NCI-H2081 treated with DMSO at 0.1 percent for 48 hours (cell line): Measurements from ENCODE around the gene HRH2.
"Not testable (repeated sequence)": the region's sequence is repeated elsewhere in the genome, so short reads cannot be mapped to it uniquely, and the experiment has no call there.

ENCODE experiments used
- DNase-seq: peaks from one replicate; lab custom pipeline; 2025; lab: John Stamatoyannopoulos, UW

The HRH2 gene

DNA sequence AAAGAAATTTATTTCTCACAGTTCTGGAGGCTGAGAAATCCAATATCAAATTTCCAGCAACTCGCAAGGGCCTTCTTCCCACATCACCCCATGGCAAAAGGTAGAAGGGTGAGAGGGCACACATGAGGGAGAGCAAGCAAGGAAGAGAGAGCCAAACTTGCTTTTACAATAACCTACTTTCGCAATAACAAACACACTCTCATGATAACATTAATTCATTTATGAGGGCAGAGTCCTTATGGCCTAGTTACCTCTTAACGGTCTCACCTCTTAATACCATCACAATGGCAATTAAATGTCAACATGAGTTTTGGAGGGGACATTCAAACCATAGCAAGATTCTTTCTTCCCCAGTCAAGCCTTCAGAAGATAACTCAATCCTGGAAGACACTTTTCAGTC, 11.6 kb upstream of the HRH2 start:
- no peak for DNase-seq

DNA sequence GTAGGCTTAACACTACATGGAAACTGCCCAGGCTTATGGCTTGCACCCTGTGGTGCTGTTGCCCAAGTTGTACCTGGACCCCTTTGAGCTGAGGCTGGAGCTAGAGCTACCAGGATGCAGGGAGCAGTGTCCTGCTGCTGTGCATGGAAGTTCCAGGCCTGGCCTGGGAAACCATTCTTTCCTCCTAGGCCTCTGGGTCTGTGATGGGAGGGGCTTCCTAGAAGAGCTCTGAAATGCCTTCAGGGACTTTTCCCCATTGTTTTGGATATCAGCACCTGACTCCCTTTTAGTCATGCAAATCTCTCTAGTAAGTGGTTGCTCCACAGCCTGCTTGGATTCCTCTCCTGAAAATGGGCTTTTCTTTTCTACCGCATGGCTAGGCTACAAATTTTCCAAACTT, 7.9 kb upstream of the HRH2 start:
- DNase-seq, result no peak

DNA sequence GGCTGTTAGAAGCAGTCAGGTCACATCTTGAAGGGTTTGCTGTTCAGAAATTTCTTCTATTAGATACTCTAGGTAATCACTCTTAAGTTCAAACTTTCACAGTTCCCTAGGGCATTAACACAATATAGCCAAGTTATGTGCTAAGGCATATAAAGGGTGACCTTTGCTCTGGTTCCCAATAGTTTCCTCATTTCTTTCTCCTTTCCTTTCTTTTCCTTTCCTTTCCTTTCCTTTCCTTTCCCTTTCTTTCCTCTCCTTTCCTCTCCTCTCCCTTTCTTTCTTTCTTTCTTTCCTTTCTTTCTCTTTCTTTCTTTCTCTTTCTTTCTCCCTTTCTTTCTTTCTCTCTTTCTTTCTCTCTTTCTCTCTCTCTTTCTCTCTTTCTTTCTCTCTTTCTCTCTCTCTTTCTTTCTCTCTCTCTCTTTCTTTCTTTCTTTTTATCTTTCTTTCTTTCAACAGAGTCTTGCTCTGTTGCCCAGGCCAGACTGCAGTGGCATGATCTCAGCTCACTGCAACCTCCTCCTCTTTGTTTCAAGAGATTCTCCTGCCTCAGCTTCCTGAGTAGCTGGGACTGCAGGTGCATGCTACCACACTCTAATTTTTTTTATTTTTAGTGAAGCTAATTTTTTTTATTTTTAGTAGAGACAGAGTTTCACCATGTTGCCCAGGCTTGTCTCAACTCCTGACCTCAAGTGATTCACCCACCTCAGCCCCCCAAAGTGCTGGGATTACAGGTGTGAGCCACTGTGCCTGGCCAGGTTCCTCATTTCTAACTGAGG, 7.3 kb upstream of the HRH2 start:
- DNase-seq, result not testable (repeated sequence)

DNA sequence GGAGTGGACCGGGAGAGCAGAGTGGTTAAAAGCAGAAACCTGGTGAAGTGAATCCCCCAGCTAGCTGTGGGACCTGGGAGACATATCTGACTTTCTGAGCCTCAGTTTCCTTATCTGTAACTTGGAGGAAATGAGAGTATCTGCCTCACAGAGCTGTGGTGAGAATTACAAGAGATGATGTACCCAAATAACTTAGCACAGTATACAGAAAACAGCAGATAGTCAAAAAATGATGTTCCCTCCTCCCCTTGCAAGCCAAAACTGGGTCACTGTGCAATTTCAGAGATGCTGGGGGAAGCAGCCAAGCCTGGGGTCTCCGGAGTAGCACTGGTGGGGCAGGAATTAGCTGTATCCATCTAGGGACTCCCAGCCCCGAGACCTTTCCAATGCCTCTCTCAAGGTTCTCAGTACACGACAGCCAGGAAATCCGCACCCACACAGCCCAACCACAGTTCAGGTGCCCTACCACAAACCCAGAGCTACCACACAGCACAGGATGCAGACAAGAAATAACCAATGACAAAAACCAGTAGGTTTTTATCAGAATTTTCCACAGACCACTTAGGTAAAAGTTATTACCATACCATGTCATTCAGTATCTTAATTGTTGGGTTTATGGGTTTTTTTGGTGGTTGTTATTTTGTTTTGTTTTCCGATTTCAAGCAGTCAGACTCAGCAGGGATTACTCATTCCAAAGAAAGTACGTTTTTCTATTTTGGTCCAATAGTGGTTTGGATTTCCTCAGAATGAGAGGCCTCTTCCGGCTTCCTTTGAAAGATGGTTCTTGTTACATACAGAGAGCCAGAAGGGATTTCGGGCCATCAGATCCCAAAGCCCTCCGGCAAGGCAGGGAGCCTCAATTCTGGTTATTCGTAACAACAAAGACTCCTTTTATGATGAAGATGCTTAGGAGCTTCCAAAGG, 4.9 kb upstream of the HRH2 start:
- DNase-seq, result no peak

DNA sequence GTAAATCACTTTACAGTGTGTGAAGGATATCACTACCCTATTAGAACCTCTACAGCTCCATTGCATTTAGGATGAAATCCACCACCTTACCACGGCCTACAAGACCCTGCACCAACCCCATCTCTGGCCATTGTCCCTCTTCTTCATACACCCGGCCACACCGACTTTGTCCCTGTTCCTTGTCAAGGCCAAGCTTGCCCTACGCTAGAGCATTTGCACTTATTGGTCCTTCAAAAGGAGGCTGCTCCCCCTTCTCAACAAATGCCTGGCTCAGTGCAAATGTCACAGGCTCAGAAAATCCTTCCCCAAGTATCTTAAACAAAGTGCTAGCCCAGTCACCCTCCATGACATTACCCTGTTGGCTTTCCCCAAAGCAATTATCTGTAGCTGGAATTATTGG, 4.1 kb upstream of the HRH2 start:
- no peak for DNase-seq

DNA sequence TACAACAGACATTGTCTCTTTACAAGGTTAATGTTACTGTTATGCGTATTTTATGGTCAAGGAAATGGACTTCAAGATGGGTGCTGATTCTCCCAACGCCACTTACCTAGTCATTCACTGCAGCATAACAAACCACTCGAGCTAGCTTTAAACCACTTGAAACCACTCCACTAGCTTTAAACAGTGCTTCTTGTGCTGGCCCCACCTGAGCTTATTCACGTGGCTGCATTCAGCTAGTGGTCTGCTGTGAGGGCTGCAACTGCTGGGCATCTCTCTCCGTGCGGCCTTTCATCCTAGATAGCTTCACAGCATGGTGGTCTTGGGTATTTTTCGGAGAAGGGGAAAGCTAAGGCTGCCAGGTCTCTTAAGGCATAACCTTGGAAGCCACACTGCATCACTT, 3.5 kb upstream of the HRH2 start:
- DNase-seq, result no peak

DNA sequence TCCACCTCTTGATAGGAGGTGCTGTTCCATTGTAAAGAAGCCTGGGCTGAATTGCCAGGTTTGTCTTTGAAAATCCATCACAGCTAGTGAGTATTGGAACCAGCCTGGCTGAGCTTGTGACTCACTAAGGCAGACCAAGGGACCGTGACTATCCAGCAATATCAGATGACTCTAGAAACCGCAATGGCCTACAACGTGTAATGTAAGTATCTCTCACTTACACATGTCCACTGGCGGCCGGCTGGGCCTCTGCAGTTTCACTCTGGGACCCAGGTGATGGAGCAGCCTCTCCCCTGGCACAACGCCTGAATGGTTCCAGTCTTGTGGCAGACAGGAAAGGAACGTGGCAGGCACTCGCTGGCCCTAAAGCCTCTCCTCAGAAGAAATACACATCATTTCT, 3.1 kb upstream of the HRH2 start:
- no peak for DNase-seq

DNA sequence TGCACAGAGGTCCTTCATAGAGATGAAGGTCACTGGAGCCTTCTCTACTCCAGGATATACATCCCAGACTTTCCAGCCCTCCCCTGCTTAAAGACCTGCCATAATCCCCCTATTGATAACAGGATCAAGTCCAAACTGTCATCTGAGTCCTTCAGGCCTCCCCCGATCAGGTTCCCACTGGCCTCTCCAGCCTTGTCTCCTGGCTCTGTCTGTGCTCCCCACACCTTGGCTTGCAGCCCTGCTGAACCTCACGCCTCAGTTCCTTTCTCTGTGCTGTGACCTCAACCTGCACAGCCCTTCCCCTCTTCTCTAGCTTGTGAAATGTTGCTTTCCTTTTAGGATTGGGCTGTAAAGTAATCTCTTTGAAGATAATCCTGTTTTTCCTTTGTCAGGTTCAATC, 2.5 kb upstream of the HRH2 start:
- DNase-seq, result no peak

DNA sequence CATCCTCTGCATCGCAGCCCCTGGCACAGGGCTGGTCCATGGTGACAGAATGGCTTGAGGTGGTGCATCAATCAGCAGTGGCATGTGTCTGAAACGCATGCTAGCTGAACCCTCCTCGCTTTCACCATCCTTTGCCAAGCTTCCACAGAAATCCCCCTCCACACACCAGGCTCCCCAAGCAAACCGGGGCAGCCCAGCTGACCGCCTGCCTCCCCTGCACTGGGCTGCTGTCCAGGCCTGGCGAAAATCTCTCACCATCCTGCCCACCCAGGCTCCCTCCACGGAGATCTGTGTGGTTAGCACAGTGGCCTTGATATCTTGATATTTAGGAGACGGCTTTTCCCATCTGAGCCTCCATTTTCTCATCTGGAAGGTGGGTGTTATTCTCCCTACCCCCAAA, 905 bp upstream of the HRH2 start:
- no peak for DNase-seq

DNA sequence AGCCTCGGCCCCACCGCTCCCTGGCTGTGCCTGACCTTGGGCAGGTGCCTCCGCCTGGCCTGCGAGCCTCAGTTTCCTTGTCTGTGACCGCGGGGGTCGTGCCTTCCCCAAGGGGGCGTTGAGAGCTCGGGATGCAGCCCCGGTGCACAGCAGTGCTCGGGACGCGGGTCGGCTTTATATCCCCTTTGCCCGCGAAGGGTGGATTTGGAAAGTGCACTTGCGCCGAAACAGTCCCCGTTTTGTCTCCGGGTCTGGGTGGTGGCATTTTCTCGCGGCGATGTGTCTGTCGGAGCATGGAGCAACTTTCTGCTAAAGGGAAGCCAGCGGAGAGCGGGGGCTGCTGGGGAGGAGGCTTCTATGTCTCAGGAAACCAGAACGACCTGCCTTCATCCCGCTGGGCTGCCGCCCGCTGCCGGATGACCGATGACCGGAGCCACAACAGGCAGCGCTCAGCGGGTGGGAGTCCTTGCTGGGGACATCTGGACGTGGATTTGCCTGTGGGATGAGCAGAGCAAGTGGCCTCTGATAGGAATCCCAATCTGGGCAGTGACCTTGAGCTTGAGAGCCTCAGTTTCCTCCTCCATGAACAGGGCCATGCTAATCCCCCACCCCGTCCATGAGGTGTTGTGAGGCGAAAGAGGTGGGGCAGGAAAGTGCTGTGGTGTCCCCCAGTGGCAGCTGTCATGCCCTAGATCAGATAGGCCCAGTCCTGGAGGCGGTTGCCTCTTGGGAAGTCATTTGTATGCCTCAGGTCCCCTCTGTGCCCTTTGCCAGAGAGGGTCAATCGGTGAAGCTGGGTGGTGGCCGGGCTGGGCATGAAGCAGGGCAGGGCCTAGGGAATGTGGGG, 651 bp downstream of the HRH2 start:
- no peak for DNase-seq

DNA sequence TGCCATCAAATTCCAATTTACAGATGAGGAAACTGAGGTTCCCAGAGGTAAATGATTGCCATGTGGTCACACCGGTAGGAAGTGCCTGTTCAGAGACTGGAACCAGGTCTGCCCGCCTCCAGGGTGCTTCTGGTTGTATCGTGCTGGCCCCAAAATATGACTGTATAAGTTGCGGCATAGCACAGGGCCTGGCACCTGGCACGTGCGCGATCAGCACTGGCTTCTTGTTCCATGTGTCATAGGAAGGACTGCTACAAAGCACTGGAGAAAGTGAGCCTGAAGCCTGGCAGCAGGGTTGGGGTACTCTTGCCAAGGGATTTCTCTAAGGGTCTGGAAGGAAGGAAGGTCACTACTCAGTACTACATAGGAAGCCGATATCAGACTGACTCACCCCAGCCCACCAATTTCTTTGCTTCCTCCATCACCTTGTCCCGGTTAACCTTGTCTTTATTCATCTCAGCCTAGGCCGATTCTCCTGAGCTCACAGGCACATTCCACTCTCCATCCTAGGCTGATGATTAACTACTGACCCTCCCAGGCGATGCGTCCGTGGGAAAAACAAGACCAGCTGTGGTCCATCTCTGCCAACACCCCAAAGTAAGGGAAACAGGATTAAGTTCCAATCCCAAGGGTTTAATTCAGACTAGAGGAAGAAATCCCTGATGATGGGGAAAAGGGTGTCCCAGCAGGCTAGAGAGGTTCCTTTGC, 1.8 kb downstream of the HRH2 start:
- DNase-seq, result no peak

DNA sequence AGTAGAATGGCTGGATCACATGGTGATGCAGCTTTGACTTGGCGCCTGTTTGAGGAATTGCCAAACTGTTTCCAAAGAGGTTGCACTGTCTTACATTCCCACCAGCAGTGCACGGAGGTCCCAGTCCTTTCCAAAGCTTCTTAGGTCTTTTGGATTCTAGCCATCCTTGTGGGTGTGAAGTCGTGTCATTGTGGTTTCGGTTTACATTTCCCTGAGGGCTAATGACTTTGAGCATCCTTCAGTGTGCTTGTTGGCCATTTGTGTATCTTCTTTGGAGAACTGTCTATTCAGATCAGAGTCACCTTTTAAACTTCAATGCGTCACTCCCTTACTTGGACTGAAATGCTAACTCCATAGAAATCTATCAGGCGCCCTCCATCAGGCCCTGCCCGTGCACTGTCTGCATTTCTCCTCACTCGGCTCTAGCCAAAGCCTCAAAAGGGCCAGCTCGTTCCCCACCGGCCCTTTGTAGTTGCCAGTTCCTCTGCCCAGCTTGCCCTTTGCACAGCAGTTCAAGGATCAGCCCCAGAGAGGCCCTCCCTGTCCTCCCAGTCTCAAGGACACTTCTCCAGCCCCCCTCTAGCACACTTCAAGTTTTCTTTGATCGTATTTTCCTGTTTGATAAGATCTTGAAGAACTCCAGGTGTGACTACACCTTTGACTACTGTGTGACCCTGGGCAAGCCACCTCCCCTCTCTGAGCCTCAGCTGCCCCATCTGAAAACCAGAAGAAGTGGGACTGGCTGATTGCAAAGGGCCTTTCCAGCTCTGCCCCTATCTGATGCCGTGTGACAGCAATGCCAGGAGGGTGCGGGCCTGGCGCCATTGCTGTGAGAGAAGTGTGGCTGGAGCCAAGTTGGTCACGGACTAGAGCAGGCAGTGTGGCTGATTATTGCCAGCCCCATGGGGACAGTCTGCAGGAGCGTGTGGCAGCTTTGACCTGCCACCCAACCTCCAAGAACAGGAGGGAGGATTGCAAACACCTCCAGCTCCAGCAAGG, 5.6 kb downstream of the HRH2 start:
- DNase-seq, result no peak

DNA sequence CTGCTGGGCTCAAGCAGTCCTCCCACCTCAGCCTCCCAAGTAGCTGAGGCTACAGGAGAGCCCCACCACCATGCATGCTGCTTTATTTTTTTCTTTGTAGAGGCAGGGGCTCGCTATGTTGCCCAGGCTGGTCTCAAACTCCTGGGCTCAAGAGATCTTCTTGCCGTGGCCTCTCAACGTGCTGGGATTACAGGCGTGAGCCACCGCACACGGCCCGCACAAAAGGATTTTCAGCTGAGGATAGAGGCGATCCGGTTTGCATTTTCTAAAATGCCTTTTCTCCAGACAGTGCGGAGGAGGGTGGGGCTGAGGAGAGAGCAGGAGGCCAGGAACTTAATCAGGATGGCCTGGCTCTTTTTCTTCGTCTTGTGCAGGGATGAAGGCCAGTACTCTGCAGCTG, 6.9 kb downstream of the HRH2 start:
- no peak for DNase-seq

DNA sequence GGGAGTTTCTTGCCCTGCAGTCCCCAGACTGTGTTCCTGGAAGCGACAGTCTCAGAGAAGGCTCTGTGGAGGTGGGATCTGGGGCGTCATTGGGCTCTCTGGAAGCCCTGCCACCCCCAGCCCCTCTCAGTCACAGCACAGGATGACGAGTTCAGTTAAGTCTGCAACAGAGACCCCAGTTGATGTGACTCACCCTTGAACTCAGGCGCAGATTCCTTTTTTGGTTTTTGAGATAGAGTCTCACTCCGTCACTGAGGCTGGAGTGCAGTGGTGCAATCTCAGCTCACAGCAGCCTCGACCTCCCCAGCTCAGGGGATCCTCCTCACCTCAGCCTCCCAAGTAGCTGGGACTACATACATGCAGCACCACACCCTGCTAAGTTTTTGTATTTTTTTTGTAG, 8.3 kb downstream of the HRH2 start:
- DNase-seq, result no peak

DNA sequence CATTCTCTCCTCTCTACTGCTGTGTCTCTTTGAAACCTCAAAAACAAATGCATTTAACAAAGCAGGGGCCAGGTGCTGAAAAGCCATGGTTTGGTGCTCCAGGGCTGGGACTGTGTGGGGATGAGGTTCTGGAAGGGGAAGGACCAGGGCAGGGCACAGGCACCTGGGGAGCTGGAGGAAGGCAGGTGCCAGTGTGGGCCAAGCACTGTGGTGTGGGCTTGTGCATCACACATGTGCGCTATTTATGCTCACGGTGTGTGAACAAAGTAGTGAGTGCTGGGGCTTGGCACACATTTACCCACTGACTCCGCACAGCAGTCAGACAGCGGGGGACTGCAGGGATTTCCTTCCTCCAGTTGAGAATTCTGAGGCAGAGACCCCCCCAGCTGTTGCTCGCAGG, 10.1 kb downstream of the HRH2 start:
- no peak for DNase-seq

DNA sequence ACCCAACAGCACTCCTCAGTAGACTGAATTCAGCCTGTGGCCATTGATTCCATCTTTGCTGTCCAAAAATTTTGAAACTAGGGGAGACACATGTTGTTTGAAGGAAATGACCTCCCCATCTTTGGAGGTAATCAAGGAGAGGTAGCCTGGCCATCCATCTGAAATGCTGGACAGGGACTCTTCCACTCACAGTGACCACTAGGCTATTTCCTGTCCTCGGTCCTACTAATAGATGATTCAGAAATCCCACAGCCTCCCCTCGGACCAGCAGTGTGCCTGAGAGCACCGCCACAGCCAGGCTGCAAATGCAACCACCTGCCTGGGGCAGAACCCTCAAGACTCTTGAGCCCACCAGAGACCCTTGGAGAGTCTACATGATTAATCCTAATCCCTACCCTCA, 12.5 kb downstream of the HRH2 start:
- no peak for DNase-seq

DNA sequence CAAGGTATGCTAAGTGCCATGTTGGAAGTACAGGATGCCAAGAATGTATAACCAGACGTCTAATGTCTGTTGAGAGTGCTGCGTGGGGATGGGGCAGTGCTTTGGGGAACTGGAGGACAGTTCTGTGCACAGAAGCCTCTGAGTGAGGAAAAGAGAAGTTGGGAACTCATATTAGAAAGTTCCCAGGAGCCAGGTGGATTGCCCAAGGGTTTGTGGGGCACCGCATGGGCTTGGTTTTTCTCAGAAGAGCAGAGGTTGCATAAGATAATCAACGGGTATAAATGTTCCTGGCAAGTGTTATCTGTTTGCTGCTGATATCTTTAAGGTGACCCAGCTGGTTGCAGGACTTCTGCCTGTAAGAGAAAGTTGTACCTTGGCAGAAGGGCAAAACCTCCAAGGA, 13.1 kb downstream of the HRH2 start:
- DNase-seq, result no peak

DNA sequence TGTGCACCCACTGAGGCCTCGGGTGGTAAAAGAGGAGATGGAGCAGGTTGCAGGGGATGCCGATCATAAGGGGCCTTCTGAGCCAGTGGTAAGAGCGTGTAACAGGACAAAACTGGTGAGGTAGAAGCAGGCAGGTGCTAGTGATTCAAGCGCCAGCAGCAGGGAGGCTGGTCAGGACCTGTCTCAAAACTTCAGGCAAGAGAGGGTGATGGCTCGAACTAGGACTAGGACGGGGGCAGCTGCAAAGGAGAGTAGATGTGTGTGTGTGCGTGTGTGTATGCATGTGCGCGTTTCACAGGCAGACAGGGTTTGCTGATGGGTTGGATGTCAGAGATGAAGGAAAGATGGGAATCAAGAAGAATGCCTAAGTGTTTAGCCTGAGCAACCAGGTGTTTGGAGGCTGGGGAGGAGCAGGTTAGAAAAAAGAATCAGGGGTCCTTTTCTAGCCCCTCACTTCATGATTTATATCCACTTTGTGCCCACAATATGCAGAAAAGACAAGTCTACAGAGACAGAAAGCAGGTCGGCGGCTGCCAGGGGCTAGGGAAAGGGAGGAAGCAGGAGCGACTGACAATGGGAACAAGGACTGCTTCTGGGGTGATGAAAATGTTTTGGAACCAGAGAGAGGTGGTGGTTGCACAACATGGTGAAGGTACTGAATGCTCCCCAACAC, 15.2 kb downstream of the HRH2 start:
- no peak for DNase-seq

DNA sequence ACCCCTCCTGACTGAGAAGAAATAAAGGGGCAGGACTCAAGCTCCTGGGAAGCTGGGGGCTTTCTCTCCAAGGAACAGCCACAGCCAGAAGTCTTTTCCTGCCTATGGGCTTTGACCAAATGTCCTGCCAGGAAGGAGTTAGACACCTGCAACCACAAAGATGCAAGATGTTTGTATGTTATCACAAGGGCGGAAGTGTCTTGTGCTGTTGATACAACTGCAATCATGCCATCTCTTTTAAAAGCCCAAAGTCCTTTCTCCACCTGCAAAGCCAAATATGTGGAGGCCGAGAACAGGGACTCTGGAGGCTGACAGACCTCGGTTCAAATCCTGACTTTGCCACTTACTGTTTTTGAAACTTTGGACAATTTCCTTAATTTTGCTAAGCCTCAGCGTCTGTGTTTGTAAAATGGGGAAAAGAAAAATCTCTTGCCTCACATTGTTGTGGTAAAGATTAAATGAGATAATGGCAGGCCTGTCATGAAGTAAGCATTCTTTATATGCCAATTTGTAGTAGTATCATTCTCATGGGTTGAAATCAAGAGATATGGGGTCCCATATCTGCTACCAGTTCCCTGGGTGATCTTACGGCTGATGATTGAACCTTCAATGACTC, 17.0 kb downstream of the HRH2 start:
- no peak for DNase-seq

DNA sequence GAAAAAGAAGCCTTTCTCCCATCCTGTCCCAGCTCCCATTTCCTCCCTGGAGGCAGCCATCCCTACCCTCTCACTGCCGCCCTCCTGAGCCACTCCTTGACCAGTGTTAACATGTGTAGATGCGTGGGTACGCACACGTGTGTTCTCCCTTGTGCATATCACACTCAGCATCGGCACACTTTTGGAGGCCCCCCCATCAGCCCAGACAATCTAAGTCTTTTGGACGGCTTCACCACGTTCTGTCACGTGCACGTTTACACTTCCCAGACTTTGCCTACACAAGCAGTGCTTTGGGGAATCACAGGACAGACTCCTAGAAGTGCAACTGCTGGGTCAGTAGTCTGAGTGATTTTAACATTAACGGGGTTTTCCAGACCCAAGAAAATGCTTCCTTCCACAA, 18.0 kb downstream of the HRH2 start:
- no peak for DNase-seq
